Endodermal cell (in vitro differentiated cells): Measurements from ENCODE around the gene ERCC1. TPM values are rescaled to one million over a fixed set of nuclear protein-coding genes. Genes with fewer than 3 reads are reported as not detected.

ENCODE experiments used
- DNase-seq: peaks from one replicate; pipeline ENCODE4 v3.0.0-alpha.2; 2017
- H3K27ac ChIP-seq: 2 replicates; pipeline ENCODE4 v1.5.1; 2013; ENCODE audit warnings: mild to moderate bottlenecking, low read depth, low read length, moderate library complexity
- H3K27me3 ChIP-seq: 2 replicates; pipeline ENCODE4 v1.6.1; 2013; ENCODE audit warnings: mild to moderate bottlenecking, low read length, moderate library complexity; ENCODE audit not compliant: insufficient read depth, control insufficient read depth, poor library complexity, severe bottlenecking
- H3K36me3 ChIP-seq: 2 replicates; pipeline ENCODE4 v1.7.0; 2013; ENCODE audit warnings: mild to moderate bottlenecking, low read length, moderate library complexity; ENCODE audit not compliant: control insufficient read depth, insufficient read depth
- H3K4me1 ChIP-seq: one replicate; pipeline ENCODE4 v1.7.0; 2013; ENCODE audit warnings: low read length; ENCODE audit not compliant: control insufficient read depth, insufficient read depth
- H3K4me3 ChIP-seq: 2 replicates; pipeline ENCODE4 v1.5.1; 2013; ENCODE audit warnings: mild to moderate bottlenecking, low read length, moderate library complexity
- H3K9ac ChIP-seq: 2 replicates; pipeline ENCODE4 v1.6.1; 2013; ENCODE audit warnings: mild to moderate bottlenecking, low read length, moderate library complexity; ENCODE audit not compliant: poor library complexity, severe bottlenecking; ENCODE audit errors: extremely low read depth
- H3K9me3 ChIP-seq: 2 replicates; pipeline ENCODE4 v1.6.1; 2013; ENCODE audit warnings: mild to moderate bottlenecking, low read length, moderate library complexity; ENCODE audit not compliant: control insufficient read depth
- H3K27ac Mint-ChIP-seq: 2 replicates; pipeline ENCODE4 v1.8.0; 2020; ENCODE audit warnings: mixed read lengths
- H3K27me3 Mint-ChIP-seq: 2 replicates; pipeline ENCODE4 v1.8.0; 2021; ENCODE audit warnings: mild to moderate bottlenecking, mixed read lengths; ENCODE audit not compliant: insufficient read depth
- H3K36me3 Mint-ChIP-seq: 2 replicates; pipeline ENCODE4 v1.8.0; 2020; ENCODE audit warnings: low read depth, mixed read lengths
- H3K4me1 Mint-ChIP-seq: 2 replicates; pipeline ENCODE4 v1.8.0; 2020; ENCODE audit warnings: mixed read lengths
- H3K4me3 Mint-ChIP-seq: 2 replicates; pipeline ENCODE4 v1.8.0; 2020; ENCODE audit warnings: mild to moderate bottlenecking, moderate library complexity, mixed read lengths
- H3K9me3 Mint-ChIP-seq: 2 replicates; pipeline ENCODE4 v1.8.0; 2020; ENCODE audit warnings: mild to moderate bottlenecking, mixed read lengths
- CTCF ChIP-seq: fragments of 200-600 bp; sonication (generic); conservative IDR thresholded peaks from 2 replicates; pipeline ENCODE4 v1.5.0; 2021; ENCODE audit warnings: antibody characterized with exemption, mild to moderate bottlenecking
- WGBS, 2 experiments: methylation state at CpG; one replicate each; pipeline versions ENCODE4 v1.1.5 to v1.1.7; 2013; ENCODE audit warnings: missing lambda C conversion rate in 2 of 2, mixed read lengths in 1 of 2; ENCODE audit not compliant: insufficient coverage in 1 of 2, insufficient read length in 1 of 2; 5-methylcytosine and 5-hydroxymethylcytosine counted together
- total RNA-seq, 2 donors: library from RNA; stranded (reverse); fragmentation: NEBNext Ultra II Directional in 1 of 2; extraction: Animal tissue kit (Norgen Biotek cat#: 25700) in 1 of 2; gene quantifications; 2 replicates in 1 of 2; 3 replicates in 1 of 2; pipeline ENCODE4 v1.2.1, GENCODE V29; 2021

ERCC1 gene
- total RNA-seq, 2 donors from 2014 or later: 53.5 to 63.6 TPM

DNA sequence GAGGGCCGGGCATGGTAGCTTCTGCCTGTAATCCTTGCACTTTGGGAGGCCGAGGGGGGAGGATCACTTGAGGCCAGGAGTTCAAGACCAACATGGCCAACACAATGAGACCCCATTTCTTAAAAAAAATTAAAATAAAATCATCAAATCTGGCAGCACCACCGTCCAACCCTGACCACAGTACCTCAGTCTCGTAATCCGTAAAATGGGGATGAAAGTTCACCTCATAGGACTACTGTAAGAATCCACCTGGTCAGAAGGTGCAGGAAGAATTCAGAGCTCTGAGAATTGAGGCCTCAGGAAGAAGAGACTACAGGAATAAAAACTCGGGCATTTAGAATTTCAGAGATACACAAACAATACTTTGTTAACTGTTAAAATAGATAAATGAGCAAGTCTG lies 21.9 kb downstream of the ERCC1 start:
- Histone ChIP-seq H3K4me3 (no peak overlapping the region), H3K9ac (no peak overlapping the region), H3K36me3 (peaks cover 11% of the 10 kb centered on the region), H3K9me3 (no peaks in the 10 kb centered on the region), H3K4me1 (peaks cover 3% of the 10 kb centered on the region), H3K27me3 (no peaks in the 10 kb centered on the region), H3K27ac (no peak overlapping the region)
- 88 to 100% methylated on average over 5 to 6 of the region's 6 CpGs for WGBS, 2 experiments
- peaks cover 22% of the 10 kb centered on the region for H3K4me1 Mint-ChIP-seq
- H3K9me3 Mint-ChIP-seq: no peaks in the 10 kb centered on the region
- no peak overlapping the region for H3K27ac Mint-ChIP-seq
- peak overlapping the region; percentile 86 for H3K4me3 Mint-ChIP-seq
- TF ChIP-seq CTCF: no peak
- no peak for DNase-seq
- peaks cover 3% of the 10 kb centered on the region for H3K36me3 Mint-ChIP-seq
- H3K27me3 Mint-ChIP-seq: peaks cover 26% of the 10 kb centered on the region

DNA sequence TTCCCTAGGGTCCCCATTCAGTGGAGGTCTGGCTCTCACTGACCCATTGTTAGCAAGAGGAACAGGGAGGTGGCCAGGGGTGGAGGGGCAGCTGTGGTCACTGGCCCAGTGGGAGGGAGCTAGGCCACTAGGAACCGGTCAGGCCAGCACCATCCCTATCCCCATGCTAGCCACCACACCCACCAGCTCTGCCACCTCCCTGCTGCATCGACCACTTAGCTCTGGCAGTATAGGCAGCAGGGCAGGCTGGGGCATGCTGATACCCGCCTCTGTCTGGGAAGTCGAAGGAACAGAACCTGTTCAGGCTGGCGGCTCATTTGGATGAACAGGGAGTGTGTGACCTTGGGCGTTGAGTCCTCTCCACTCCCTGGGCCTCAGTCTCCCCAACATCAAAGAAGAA lies 23.5 kb downstream of the ERCC1 start:
- no peak overlapping the region for H3K27ac ChIP-seq
- H3K9me3 Mint-ChIP-seq: no peaks in the 10 kb centered on the region
- DNase-seq: peak; percentile 44
- H3K36me3 ChIP-seq: peaks cover 11% of the 10 kb centered on the region
- no peaks in the 10 kb centered on the region for H3K27me3 ChIP-seq
- peaks cover 3% of the 10 kb centered on the region for H3K36me3 Mint-ChIP-seq
- H3K4me1 ChIP-seq: peaks cover 3% of the 10 kb centered on the region
- WGBS, 2 experiments: 88 to 100% methylated on average over 4 to 6 of the region's 6 CpGs
- peaks cover 39% of the 10 kb centered on the region for H3K27me3 Mint-ChIP-seq
- H3K27ac Mint-ChIP-seq: no peak overlapping the region
- TF ChIP-seq CTCF: no peak
- no peak overlapping the region for H3K4me3 ChIP-seq
- peaks cover 24% of the 10 kb centered on the region for H3K4me1 Mint-ChIP-seq
- no peak overlapping the region for H3K4me3 Mint-ChIP-seq
- H3K9me3 ChIP-seq: no peaks in the 10 kb centered on the region
- no peak overlapping the region for H3K9ac ChIP-seq

GRCh38 chr19:45395821-45396617 lies 27.7 kb downstream of the ERCC1 start:
- Mint-ChIP-seq H3K27ac (no peak overlapping the region), H3K27me3 (peaks cover 36% of the 10 kb centered on the region), H3K36me3 (peaks cover 5% of the 10 kb centered on the region), H3K4me1 (peaks cover 7% of the 10 kb centered on the region), H3K4me3 (no peak overlapping the region), H3K9me3 (no peaks in the 10 kb centered on the region)
- 86 to 87% methylated on average over 47 to 59 of the region's 59 CpGs for WGBS, 2 experiments
- H3K27ac ChIP-seq: no peak overlapping the region
- no peak overlapping the region for H3K9ac ChIP-seq
- peaks cover 21% of the 10 kb centered on the region for H3K36me3 ChIP-seq
- peak; percentile 92 for DNase-seq
- peak; percentile 66 for TF ChIP-seq CTCF
- no peaks in the 10 kb centered on the region for H3K27me3 ChIP-seq
- H3K4me3 ChIP-seq: no peak overlapping the region
- H3K4me1 ChIP-seq: peaks cover 3% of the 10 kb centered on the region
- H3K9me3 ChIP-seq: no peaks in the 10 kb centered on the region
